Heart right ventricle (tissue), 16 donors: ENCODE data around the gene KANSL3. TPM values are rescaled to one million over a fixed set of nuclear protein-coding genes. Genes with fewer than 3 reads are reported as not detected.
A peak's percentile ranks its signal among the peaks of the same experiment; 100 is the strongest.

ENCODE experiments used
- ATAC-seq, 8 donors: fragments of 200-7000 bp; cut with Tn5 transposase; one replicate each; pipeline ENCODE4 v1.9.1; 2020; ENCODE audit warnings: mild to moderate bottlenecking in 8 of 8, moderate library complexity in 8 of 8, moderate number of reproducible peaks in 1 of 8
- DNase-seq, 2 donors: peaks; one replicate each; pipeline ENCODE4 v3.0.0-alpha.2; 2020
- H3K27ac ChIP-seq, 10 donors: fragments of 200-600 bp; sonication (generic) in 2 of 10; one replicate each; pipeline versions ENCODE4 v1.5.0 to v1.8.0; 2020 to 2022; ENCODE audit warnings: mild to moderate bottlenecking in 3 of 10
- H3K27me3 ChIP-seq, 7 donors: fragments of 200-600 bp; one replicate each; pipeline ENCODE4 v1.8.0; 2021 to 2022; ENCODE audit warnings: mild to moderate bottlenecking in 2 of 7
- H3K36me3 ChIP-seq, 9 donors: fragments of 200-600 bp; sonication (generic) in 1 of 9; one replicate each; pipeline versions ENCODE4 v1.5.0 to v1.8.0; 2020 to 2022; ENCODE audit warnings: mild to moderate bottlenecking in 2 of 9
- H3K4me1 ChIP-seq, 9 donors: fragments of 200-600 bp; sonication (generic) in 1 of 9; one replicate each; pipeline versions ENCODE4 v1.5.0 to v1.8.0; 2020 to 2022; ENCODE audit warnings: mild to moderate bottlenecking in 4 of 9
- H3K4me3 ChIP-seq, 10 donors: fragments of 200-600 bp; sonication (generic) in 2 of 10; one replicate each; pipeline versions ENCODE4 v1.5.0 to v1.8.0; 2020 to 2022; ENCODE audit warnings: mild to moderate bottlenecking in 7 of 10, moderate library complexity in 2 of 10
- H3K9me3 ChIP-seq, 11 donors: fragments of 200-600 bp in 10 of 11; sonication (generic) in 2 of 11; one replicate each; pipeline versions ENCODE4 v1.5.0 to v1.8.0; 2013 to 2022; ENCODE audit warnings: mild to moderate bottlenecking in 2 of 11, control low read depth in 1 of 11, moderate library complexity in 1 of 11
- CTCF ChIP-seq, 9 donors: fragments of 200-600 bp; sonication (generic) in 2 of 9; IDR thresholded peaks; one replicate each; pipeline versions ENCODE4 v1.5.0 to v1.8.0; 2021 to 2022; ENCODE audit warnings: antibody characterized with exemption in 9 of 9, mild to moderate bottlenecking in 5 of 9, moderate library complexity in 1 of 9
- WGBS, 2 donors: extraction: QIAGEN DNeasy Blood & Tissue Kit; methylation state at CpG; one replicate each; pipeline ENCODE4 v1.1.7; 2013; ENCODE audit warnings: inconsistent platforms in 1 of 2; 5-methylcytosine and 5-hydroxymethylcytosine counted together
- intact Hi-C, 10 donors: fragments of 100-400 bp; cut with DNase I; formaldehyde crosslinking; loops; one replicate each; pipeline versions ENCODE4 v1.11.1 to v1.14.2; 2022
- polyA plus RNA-seq, 2 donors: library from polyadenylated mRNA; stranded (reverse); fragments of 200-250 nt; gene quantifications; one replicate each; pipeline ENCODE4 v1.2.3, GENCODE V29; 2013
- total RNA-seq, 10 donors: library from RNA; stranded (reverse); fragmentation: NEBNext Ultra II Directional in 3 of 10; extraction: Animal tissue kit (Norgen Biotek cat#: 25700) in 3 of 10; gene quantifications; one replicate each; pipeline versions ENCODE4 v1.2.1 to v1.2.4, GENCODE V29; 2021 to 2023
- donor health status: Arrhythmogenic right ventricular cardiomyopathy.
- donor health status: ischemic (EF 13 %, LVEDD 7.1; RV severe dilation, severe dysfunction).
- donor health status: healthy with polysubstance abuse.
- donor health status: DM: no; HTN: yes; CAD: no.
- donor health status: DM: no; HTN: no; CAD: no.
- donor health status: ischemic (EF 25% LVEDD 6.9; RV normal size, moderate dysfunction).
- donor health status: ischemic (EF 25% LVEDD 5.7; RV mildly dilated, moderate dysfunction).
- donor health status: healthy.
- donor health status: DM: yes; HTN: yes; CAD: no.
- donor health status: Ischemic cardiomyopathy.
- donor health status: ischemic (EF 35%, LVEDD 5.7; RV mildly dilated, moderate dysfunction).
- donor health status: nonischemic (EF 11% LVEDD 7.7; RV severe dilation, severe dysfunction).
- donor health status: DM: yes; HTN: yes; CAD: no.
- donor health status: PGD.
- donor health status: ischemic (EF 29% LVEDD 5.4; RV normal size, mild dysfunction).
- donor health status: nonischemic (EF 23%, LVEDD 6.1; RV moderate dilation, normal function).

The KANSL3 gene
- total and polyA plus RNA-seq, 12 donors = 12.5 to 38.1 (median 30.4) TPM

GRCh38 chr2:96633641-96634040, 4.5 kb downstream of the KANSL3 start:
- no peak overlapping the region for H3K4me3 ChIP-seq
- intact Hi-C loops = loop anchor here in 3 of 10 donors (10.0 kb wide), 4 partner anchors 99 to 331 kb away; partner anchors contain the start of genes ARID5A (in 2 of the 3), CNNM4 (in 2 of the 3) and CNNM3 (in 1 of the 3)
- WGBS, 2 donors = 81 to 84% methylated on average over 9 of the region's 9 CpGs
- H3K4me1 ChIP-seq = peaks cover 0 to 77% (median 51%) of the 10 kb centered on the region in 9 donors
- H3K9me3 ChIP-seq = no peaks in the 10 kb centered on the region
- H3K36me3 ChIP-seq = peaks cover 0 to 76% (median 32%) of the 10 kb centered on the region in 9 donors
- TF ChIP-seq CTCF (IDR thresholded peaks at IDR 0.05) = no peak
- no peaks in the 10 kb centered on the region for H3K27me3 ChIP-seq
- ATAC-seq (no peak), DNase-seq (no peak)
- H3K27ac ChIP-seq = no peak overlapping the region

- TF ChIP-seq CTCF (IDR thresholded peaks at IDR 0.05) = no peak
- WGBS, 2 donors = 84 to 91% methylated on average over 4 of the region's 4 CpGs
- H3K9me3 ChIP-seq = no peaks in the 10 kb centered on the region
- DNase-seq (no peak), ATAC-seq (no peak)
- H3K4me1 ChIP-seq = peaks cover 0 to 78% (median 46%) of the 10 kb centered on the region in 9 donors
- peaks cover 0 to 91% (median 39%) of the 10 kb centered on the region in 9 donors for H3K36me3 ChIP-seq
- H3K27me3 ChIP-seq = no peaks in the 10 kb centered on the region
- intact Hi-C loops = loop anchor here in 3 of 10 donors (10.0 kb wide), 4 partner anchors 97 to 333 kb away; partner anchors contain the start of genes ARID5A (in 2 of the 3), CNNM4 (in 2 of the 3) and CNNM3 (in 1 of the 3)
- H3K4me3 ChIP-seq = no peak overlapping the region
- no peak overlapping the region for H3K27ac ChIP-seq
Observed at GRCh38 chr2:96631804-96632435, 6.2 kb downstream of the KANSL3 start.

GRCh38 chr2:96626553-96626942, 11.6 kb downstream of the KANSL3 start:
- no peak for ATAC-seq
- no peak for DNase-seq
- no peaks in the 10 kb centered on the region for H3K27me3 ChIP-seq
- peaks cover 0 to 72% (median 28%) of the 10 kb centered on the region in 9 donors for H3K36me3 ChIP-seq
- H3K27ac ChIP-seq = peak overlapping the region in 5 of 10 donors; percentile 17 to 53 (median 35)
- WGBS, 2 donors = 33 to 57% methylated on average over 2 of the region's 2 CpGs
- no peaks in the 10 kb centered on the region for H3K9me3 ChIP-seq
- no peak overlapping the region for H3K4me3 ChIP-seq
- no peak for TF ChIP-seq CTCF (IDR thresholded peaks at IDR 0.05)
- intact Hi-C loops = no loop called here
- peaks cover 0 to 54% (median 28%) of the 10 kb centered on the region in 9 donors for H3K4me1 ChIP-seq

- WGBS, 2 donors = 51 to 56% methylated on average over 5 of the region's 5 CpGs
Observed at GRCh38 chr2:96625571-96626552, 12.2 kb downstream of the KANSL3 start.

More at GRCh38 chr2:96625571-96626552, 12.2 kb downstream of the KANSL3 start:
- TF ChIP-seq CTCF (IDR thresholded peaks at IDR 0.05) = no peak
- Histone ChIP-seq H3K9me3 (no peaks in the 10 kb centered on the region), H3K36me3 (peaks cover 0 to 71% (median 23%) of the 10 kb centered on the region in 9 donors), H3K27me3 (no peaks in the 10 kb centered on the region), H3K27ac (peak overlapping the region in 6 of 10 donors; percentile 5 to 53 (median 30)), H3K4me3 (no peak overlapping the region), H3K4me1 (peaks cover 0 to 47% (median 26%) of the 10 kb centered on the region in 9 donors)
- DNase-seq = no peak
- intact Hi-C loops = no loop called here
- peak in 4 of 8 donors; percentile 34 to 57 (median 48) for ATAC-seq
